Measurements from ENCODE around the gene RAD51B. TPM values are rescaled to one million over a fixed set of nuclear protein-coding genes. Genes with fewer than 3 reads are reported as not detected.

The RAD51B gene
- total RNA-seq, 1 experiment from 2014 or later = 14.2 TPM

DNA sequence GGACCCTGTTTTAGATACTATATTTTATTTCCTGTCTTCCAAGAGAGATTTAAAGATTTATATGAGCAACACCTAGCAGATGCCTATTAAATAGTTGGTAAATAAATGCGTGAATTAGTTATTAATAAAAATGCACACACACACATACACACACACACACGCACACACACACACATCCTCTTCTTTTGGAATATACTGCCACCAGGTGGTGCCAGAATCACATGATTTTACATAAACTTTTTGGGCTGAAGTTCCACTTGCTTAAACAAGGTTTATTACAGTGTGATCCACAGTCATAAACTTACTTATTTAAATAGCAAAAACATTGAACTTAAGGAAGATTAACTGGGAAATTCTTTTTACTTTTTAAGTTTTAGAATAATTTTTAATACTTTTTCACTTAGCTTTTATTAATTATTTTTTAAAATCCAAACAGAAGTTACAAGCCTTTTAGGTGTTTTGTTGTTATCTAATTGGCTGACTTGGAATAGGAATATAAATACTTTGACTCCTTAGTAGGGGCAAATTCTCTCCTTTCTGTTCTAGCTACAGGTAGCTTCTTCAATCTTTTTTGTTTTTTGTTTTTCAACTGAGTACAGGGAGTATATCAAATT, 17.5 kb downstream of the RAD51B start:
- ChIA-PET CTCF (interaction anchor here (0.7 kb wide), 1 partner anchor 21 kb away, joined by 3 read pairs; no protein-coding TSS in a partner anchor), POLR2A (no interaction called here)
- Mint-ChIP-seq H3K4me1 (no peaks in the 10 kb centered on the region), H3K27ac (no peak overlapping the region), H3K4me3 (no peak overlapping the region), H3K36me3 (peaks cover 5% of the 10 kb centered on the region; the same call in 1 of the 2 replicates), H3K9me3 (no peaks in the 10 kb centered on the region), H3K27me3 (ENCODE audit: low read depth) (no peaks in the 10 kb centered on the region)
- TF ChIP-seq, protein P1, sequence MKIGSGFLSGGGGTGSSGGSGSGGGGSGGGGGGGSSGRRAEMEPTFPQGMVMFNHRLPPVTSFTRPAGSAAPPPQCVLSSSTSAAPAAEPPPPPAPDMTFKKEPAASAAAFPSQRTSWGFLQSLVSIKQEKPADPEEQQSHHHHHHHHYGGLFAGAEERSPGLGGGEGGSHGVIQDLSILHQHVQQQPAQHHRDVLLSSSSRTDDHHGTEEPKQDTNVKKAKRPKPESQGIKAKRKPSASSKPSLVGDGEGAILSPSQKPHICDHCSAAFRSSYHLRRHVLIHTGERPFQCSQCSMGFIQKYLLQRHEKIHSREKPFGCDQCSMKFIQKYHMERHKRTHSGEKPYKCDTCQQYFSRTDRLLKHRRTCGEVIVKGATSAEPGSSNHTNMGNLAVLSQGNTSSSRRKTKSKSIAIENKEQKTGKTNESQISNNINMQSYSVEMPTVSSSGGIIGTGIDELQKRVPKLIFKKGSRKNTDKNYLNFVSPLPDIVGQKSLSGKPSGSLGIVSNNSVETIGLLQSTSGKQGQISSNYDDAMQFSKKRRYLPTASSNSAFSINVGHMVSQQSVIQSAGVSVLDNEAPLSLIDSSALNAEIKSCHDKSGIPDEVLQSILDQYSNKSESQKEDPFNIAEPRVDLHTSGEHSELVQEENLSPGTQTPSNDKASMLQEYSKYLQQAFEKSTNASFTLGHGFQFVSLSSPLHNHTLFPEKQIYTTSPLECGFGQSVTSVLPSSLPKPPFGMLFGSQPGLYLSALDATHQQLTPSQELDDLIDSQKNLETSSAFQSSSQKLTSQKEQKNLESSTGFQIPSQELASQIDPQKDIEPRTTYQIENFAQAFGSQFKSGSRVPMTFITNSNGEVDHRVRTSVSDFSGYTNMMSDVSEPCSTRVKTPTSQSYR (CRISPR knock-in tag; IDR thresholded peaks at IDR 0.05) = no peak
- TF ChIP-seq, protein P2, sequence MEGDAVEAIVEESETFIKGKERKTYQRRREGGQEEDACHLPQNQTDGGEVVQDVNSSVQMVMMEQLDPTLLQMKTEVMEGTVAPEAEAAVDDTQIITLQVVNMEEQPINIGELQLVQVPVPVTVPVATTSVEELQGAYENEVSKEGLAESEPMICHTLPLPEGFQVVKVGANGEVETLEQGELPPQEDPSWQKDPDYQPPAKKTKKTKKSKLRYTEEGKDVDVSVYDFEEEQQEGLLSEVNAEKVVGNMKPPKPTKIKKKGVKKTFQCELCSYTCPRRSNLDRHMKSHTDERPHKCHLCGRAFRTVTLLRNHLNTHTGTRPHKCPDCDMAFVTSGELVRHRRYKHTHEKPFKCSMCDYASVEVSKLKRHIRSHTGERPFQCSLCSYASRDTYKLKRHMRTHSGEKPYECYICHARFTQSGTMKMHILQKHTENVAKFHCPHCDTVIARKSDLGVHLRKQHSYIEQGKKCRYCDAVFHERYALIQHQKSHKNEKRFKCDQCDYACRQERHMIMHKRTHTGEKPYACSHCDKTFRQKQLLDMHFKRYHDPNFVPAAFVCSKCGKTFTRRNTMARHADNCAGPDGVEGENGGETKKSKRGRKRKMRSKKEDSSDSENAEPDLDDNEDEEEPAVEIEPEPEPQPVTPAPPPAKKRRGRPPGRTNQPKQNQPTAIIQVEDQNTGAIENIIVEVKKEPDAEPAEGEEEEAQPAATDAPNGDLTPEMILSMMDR (IDR thresholded peaks at IDR 0.05) = peak; percentile 36
- no peak for ATAC-seq
- DNase-seq (ENCODE audit: low spot score) = no peak

DNA sequence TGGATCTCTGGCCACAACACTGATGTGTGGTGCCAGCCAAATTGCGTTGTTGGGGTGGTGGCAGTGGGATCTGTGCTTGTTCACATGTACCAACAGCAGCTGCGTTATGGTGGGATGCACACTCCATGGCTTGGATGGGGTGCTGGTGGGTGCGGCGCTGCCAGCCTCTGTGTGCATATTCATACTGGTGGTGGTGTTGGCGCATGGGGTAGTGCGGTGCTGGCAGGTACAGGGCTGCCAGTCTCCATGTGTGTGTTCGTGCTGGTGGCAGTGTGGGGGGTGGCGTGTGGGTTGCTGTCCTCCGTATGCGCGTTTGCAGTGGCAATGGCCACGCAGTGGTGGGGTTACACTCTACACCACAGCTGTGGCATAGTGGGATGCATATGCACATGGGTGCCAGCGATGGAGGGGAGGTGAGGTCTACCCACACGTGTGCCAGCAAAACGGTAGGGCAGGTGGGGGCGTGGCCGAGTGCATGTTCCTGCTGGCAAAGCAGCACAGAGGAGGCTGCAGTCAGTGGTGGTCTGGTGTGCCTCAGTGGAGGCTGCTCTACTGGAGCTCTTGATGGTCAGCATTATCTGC, 26.5 kb downstream of the RAD51B start:
- H3K27me3 Mint-ChIP-seq (ENCODE audit: low read depth) = no peaks in the 10 kb centered on the region
- H3K4me1 Mint-ChIP-seq = no peaks in the 10 kb centered on the region
- no peak for ATAC-seq
- H3K27ac Mint-ChIP-seq = no peak overlapping the region
- H3K36me3 Mint-ChIP-seq = peaks cover 8% of the 10 kb centered on the region; the same call in 1 of the 2 replicates
- no peak for DNase-seq (ENCODE audit: low spot score)
- ChIA-PET CTCF (no interaction called here), POLR2A (no interaction called here)
- no peak overlapping the region for H3K4me3 Mint-ChIP-seq
- H3K9me3 Mint-ChIP-seq = peaks cover 27% of the 10 kb centered on the region
- TF ChIP-seq CBFB (CRISPR knock-in tag; IDR thresholded peaks at IDR 0.05; ENCODE audit: low read depth) (no peak), ETV6 (CRISPR knock-in tag; IDR thresholded peaks at IDR 0.05) (no peak), OVOL2 (CRISPR knock-in tag; IDR thresholded peaks at IDR 0.05; ENCODE audit: borderline replicate concordance) (no peak), ZNF263 (CRISPR knock-in tag; IDR thresholded peaks at IDR 0.05; ENCODE audit: low read depth) (no peak), SMAD3 (CRISPR knock-in tag; IDR thresholded peaks at IDR 0.05; ENCODE audit: borderline replicate concordance) (no peak), CREM (CRISPR knock-in tag; IDR thresholded peaks at IDR 0.05) (no peak), ESRRA (CRISPR knock-in tag; IDR thresholded peaks at IDR 0.05; ENCODE audit: borderline replicate concordance) (no peak), EMX1 (CRISPR knock-in tag; IDR thresholded peaks at IDR 0.05) (no peak), SMAD4 (CRISPR knock-in tag; IDR thresholded peaks at IDR 0.05) (no peak)
- TF ChIP-seq, protein P3, sequence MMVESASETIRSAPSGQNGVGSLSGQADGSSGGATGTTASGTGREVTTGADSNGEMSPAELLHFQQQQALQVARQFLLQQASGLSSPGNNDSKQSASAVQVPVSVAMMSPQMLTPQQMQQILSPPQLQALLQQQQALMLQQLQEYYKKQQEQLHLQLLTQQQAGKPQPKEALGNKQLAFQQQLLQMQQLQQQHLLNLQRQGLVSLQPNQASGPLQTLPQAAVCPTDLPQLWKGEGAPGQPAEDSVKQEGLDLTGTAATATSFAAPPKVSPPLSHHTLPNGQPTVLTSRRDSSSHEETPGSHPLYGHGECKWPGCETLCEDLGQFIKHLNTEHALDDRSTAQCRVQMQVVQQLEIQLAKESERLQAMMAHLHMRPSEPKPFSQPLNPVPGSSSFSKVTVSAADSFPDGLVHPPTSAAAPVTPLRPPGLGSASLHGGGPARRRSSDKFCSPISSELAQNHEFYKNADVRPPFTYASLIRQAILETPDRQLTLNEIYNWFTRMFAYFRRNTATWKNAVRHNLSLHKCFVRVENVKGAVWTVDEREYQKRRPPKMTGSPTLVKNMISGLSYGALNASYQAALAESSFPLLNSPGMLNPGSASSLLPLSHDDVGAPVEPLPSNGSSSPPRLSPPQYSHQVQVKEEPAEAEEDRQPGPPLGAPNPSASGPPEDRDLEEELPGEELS (CRISPR knock-in tag; IDR thresholded peaks at IDR 0.05) = no peak
- TF ChIP-seq, protein P4, sequence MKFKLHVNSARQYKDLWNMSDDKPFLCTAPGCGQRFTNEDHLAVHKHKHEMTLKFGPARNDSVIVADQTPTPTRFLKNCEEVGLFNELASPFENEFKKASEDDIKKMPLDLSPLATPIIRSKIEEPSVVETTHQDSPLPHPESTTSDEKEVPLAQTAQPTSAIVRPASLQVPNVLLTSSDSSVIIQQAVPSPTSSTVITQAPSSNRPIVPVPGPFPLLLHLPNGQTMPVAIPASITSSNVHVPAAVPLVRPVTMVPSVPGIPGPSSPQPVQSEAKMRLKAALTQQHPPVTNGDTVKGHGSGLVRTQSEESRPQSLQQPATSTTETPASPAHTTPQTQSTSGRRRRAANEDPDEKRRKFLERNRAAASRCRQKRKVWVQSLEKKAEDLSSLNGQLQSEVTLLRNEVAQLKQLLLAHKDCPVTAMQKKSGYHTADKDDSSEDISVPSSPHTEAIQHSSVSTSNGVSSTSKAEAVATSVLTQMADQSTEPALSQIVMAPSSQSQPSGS (CRISPR knock-in tag; IDR thresholded peaks at IDR 0.05; ENCODE audit: borderline replicate concordance, low read depth) = no peak
- TF ChIP-seq, protein P5, sequence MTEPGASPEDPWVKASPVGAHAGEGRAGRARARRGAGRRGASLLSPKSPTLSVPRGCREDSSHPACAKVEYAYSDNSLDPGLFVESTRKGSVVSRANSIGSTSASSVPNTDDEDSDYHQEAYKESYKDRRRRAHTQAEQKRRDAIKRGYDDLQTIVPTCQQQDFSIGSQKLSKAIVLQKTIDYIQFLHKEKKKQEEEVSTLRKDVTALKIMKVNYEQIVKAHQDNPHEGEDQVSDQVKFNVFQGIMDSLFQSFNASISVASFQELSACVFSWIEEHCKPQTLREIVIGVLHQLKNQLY (CRISPR knock-in tag; IDR thresholded peaks at IDR 0.05) = no peak
- TF ChIP-seq, protein P6, sequence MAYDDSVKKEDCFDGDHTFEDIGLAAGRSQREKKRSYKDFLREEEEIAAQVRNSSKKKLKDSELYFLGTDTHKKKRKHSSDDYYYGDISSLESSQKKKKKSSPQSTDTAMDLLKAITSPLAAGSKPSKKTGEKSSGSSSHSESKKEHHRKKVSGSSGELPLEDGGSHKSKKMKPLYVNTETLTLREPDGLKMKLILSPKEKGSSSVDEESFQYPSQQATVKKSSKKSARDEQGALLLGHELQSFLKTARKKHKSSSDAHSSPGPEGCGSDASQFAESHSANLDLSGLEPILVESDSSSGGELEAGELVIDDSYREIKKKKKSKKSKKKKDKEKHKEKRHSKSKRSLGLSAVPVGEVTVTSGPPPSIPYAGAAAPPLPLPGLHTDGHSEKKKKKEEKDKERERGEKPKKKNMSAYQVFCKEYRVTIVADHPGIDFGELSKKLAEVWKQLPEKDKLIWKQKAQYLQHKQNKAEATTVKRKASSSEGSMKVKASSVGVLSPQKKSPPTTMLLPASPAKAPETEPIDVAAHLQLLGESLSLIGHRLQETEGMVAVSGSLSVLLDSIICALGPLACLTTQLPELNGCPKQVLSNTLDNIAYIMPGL (CRISPR knock-in tag; IDR thresholded peaks at IDR 0.05) = no peak
- TF ChIP-seq, protein P7, sequence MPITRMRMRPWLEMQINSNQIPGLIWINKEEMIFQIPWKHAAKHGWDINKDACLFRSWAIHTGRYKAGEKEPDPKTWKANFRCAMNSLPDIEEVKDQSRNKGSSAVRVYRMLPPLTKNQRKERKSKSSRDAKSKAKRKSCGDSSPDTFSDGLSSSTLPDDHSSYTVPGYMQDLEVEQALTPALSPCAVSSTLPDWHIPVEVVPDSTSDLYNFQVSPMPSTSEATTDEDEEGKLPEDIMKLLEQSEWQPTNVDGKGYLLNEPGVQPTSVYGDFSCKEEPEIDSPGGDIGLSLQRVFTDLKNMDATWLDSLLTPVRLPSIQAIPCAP (CRISPR knock-in tag; IDR thresholded peaks at IDR 0.05) = no peak
